ENCODE measurements around the gene TRIB2. TPM values are rescaled to one million over a fixed set of nuclear protein-coding genes. Genes with fewer than 3 reads are reported as not detected.

The TRIB2 gene
- total and polyA plus RNA-seq, 2 donors, result 39.4 to 69.8 TPM

DNA sequence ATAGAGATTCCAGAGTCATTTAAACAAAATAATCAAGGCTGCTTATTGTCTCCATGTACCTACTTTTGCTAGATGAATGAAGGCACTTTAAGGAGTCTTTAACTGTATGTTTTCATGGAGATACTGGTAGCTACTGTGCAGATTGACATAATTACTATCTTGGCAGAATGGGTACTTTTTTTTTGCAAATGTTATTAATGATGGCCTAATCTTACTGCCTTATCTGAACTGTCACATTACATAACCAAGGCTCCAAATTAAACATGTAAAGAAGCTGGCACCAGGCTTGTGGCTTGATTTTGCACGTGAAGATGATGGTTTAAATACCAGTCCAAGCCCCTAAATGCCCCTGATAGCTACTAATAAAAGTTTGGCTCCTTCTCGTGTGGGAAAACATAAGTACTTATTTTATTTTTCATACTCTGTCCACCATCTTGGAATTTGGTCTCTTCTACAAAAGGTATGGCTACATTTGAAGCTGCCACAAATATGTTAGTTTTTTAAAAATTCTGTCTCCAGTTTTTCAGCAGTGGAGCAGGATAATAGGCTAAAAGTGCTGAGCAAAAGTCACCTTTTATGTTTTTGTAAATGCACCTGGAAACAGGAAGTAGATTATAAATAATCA is 4.1 kb downstream of the TRIB2 start:
- WGBS, result 90% methylated on average over 2 of the region's 2 CpGs
- Histone ChIP-seq H3K4me1 (ENCODE audit: control insufficient read depth in 2 of 2, insufficient read depth in 2 of 2, low read length in 2 of 2) (peaks cover 16 to 40% of the 10 kb centered on the region in 2 donors), H3K36me3 (ENCODE audit: control insufficient read depth in 2 of 2, insufficient read depth in 2 of 2, low read length in 1 of 2) (peaks cover 24 to 36% of the 10 kb centered on the region in 2 donors), H3K9me3 (ENCODE audit: control insufficient read depth in 2 of 2, insufficient read depth in 1 of 2, low read length in 1 of 2) (no peaks in the 10 kb centered on the region), H3K27me3 (ENCODE audit: control insufficient read depth in 2 of 2, insufficient read depth in 1 of 2, low read length in 1 of 2) (peaks cover 0 to 2% of the 10 kb centered on the region in 2 donors), H3K27ac (ENCODE audit: low read depth in 1 of 2, low read length in 1 of 2) (no peak overlapping the region), H3K4me3 (ENCODE audit: low read length in 2 of 2) (peak overlapping the region in 1 of 2 donors; percentile 94)
- DNase-seq (ENCODE audit: low read depth in 6 of 9, low spot score in 9 of 9), result peak in 1 of 9 donors; percentile 22

DNA sequence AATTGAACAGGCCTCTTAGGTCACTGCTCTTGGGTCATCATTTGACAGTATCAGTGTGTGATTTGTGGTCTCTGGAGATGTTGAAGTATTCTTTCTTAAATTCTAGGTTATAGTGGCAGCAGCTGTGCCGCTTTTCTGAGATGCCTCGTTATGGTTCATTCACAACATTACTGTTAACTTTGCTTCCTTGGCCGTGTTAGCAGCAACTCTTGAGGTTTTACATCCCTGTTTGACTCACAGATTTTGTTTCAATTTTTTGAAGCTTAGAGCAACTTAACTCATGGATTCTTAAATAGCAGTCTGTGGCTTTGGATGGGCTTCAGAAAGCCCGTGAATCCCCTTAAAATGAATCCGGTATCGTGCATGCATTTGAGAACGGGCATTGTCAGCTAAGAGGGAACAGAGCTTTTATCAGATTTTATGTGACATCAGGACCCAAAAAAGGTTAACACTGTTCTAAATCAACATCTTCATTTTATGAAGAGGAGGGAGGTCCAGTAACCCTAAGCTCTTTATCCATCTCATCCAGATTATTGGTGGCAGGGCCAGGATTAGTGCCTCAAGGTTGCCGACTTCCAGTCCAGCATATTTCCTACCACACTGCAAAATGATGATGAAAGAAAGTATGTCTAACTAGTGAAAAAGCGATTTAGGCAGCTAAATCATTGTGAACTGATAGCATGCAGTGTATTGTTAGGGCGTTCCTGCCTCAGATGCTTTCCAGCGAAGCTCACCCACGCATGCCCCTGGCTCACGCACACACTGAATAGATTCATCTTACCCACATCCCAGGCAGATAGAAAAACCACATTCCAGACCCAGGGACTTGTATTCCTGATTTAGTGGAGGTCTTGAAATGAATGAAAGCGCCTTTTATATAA is 5.1 kb downstream of the TRIB2 start:
- 89% methylated on average over 14 of the region's 14 CpGs for WGBS
- peak overlapping the region in 1 of 2 donors; percentile 2 for H3K4me3 ChIP-seq (ENCODE audit: low read length in 2 of 2)
- no peak for DNase-seq (ENCODE audit: low read depth in 6 of 9, low spot score in 9 of 9)
- peaks cover 18 to 44% of the 10 kb centered on the region in 2 donors for H3K4me1 ChIP-seq (ENCODE audit: control insufficient read depth in 2 of 2, insufficient read depth in 2 of 2, low read length in 2 of 2)
- no peak overlapping the region for H3K27ac ChIP-seq (ENCODE audit: low read depth in 1 of 2, low read length in 1 of 2)
- peaks cover 0 to 2% of the 10 kb centered on the region in 2 donors for H3K27me3 ChIP-seq (ENCODE audit: control insufficient read depth in 2 of 2, insufficient read depth in 1 of 2, low read length in 1 of 2)
- no peaks in the 10 kb centered on the region for H3K9me3 ChIP-seq (ENCODE audit: control insufficient read depth in 2 of 2, insufficient read depth in 1 of 2, low read length in 1 of 2)
- H3K36me3 ChIP-seq (ENCODE audit: control insufficient read depth in 2 of 2, insufficient read depth in 2 of 2, low read length in 1 of 2), result peaks cover 29 to 43% of the 10 kb centered on the region in 2 donors

DNA sequence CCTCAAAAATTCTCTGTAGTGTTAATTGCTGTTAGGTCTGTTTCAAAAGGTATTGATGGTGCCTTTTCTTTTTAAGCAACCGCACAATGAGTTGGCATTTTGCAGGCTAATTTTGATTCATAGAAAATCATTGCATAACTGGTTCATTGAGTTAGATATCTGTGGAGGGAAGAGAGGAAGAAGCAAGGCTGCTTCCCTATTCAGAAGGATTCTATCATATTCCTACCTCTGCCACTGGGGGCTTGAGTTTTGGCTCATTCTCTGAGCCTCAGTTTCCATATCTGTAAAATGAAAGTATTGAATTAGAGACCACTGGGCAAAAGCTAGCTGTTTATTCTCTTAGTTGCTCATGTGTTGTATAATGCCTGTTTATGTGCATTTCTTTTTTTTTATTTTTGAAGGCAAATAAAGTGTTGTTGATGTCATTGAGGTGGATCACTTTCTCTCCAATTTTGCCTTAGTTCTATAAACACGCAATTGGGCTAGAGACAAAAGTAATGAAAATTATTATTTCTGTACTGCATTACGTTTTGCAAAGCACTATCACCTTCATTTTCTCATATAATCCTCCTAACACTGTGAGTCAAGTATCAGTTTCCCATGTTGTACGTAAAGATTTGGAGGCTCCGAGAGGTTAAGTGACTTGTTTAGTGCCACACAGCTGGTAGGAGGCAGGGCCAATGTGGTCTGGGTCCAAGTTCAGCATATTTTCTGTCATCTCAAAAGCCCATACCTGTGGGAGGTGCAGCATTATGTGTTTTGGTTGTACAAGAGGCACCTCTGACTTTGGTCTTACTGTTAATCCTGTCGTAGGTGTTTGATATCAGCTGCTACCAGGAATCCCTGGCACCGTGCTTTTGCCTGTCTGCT is 5.9 kb downstream of the TRIB2 start:
- H3K9me3 ChIP-seq (ENCODE audit: control insufficient read depth in 2 of 2, insufficient read depth in 1 of 2, low read length in 1 of 2), result no peaks in the 10 kb centered on the region
- peaks cover 0 to 2% of the 10 kb centered on the region in 2 donors for H3K27me3 ChIP-seq (ENCODE audit: control insufficient read depth in 2 of 2, insufficient read depth in 1 of 2, low read length in 1 of 2)
- H3K36me3 ChIP-seq (ENCODE audit: control insufficient read depth in 2 of 2, insufficient read depth in 2 of 2, low read length in 1 of 2), result peaks cover 30 to 46% of the 10 kb centered on the region in 2 donors
- H3K27ac ChIP-seq (ENCODE audit: low read depth in 1 of 2, low read length in 1 of 2), result no peak overlapping the region
- H3K4me1 ChIP-seq (ENCODE audit: control insufficient read depth in 2 of 2, insufficient read depth in 2 of 2, low read length in 2 of 2), result peaks cover 25 to 52% of the 10 kb centered on the region in 2 donors
- DNase-seq (ENCODE audit: low read depth in 6 of 9, low spot score in 9 of 9), result no peak
- H3K4me3 ChIP-seq (ENCODE audit: low read length in 2 of 2), result no peak overlapping the region
- 97% methylated on average over 7 of the region's 7 CpGs for WGBS

DNA sequence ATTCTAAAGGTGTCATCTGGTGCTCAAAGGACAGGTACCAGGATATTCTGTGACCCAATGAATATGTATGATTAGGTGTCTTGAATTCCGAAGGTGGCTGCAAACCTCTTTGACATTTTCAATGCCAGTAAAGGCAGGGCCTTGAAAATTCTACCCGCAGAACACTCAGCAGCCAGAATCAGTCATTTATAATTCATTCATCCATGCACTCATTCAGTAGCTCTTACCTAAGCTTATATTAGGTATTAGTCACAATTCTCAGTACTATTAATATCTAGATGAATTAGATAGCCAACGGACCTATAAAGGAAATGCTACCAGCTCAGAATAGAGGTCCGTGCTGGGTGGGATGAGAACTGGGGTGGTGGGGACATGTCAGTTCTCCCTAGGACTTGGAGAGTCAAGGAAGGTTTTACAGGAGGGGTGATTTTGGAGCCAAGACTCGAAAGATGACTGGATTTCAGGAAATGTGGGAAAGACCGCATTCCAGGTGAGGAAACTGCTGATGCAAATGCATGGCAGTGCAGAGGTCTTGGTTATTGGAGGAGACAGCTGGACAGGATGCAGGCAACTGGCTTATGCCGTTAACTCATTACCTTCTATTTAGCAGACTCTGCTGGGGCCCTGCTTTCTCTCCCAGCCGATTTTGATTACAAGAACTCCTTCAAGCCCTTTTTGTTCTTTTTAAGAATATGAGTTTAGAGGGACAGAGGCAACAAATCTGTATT is 7.2 kb downstream of the TRIB2 start:
- DNase-seq (ENCODE audit: low read depth in 6 of 9, low spot score in 9 of 9), result no peak
- Histone ChIP-seq H3K4me1 (ENCODE audit: control insufficient read depth in 2 of 2, insufficient read depth in 2 of 2, low read length in 2 of 2) (peaks cover 34 to 64% of the 10 kb centered on the region in 2 donors), H3K36me3 (ENCODE audit: control insufficient read depth in 2 of 2, insufficient read depth in 2 of 2, low read length in 1 of 2) (peaks cover 30 to 46% of the 10 kb centered on the region in 2 donors), H3K9me3 (ENCODE audit: control insufficient read depth in 2 of 2, insufficient read depth in 1 of 2, low read length in 1 of 2) (no peaks in the 10 kb centered on the region), H3K27ac (ENCODE audit: low read depth in 1 of 2, low read length in 1 of 2) (no peak overlapping the region), H3K27me3 (ENCODE audit: control insufficient read depth in 2 of 2, insufficient read depth in 1 of 2, low read length in 1 of 2) (no peaks in the 10 kb centered on the region), H3K4me3 (ENCODE audit: low read length in 2 of 2) (no peak overlapping the region)
- 97% methylated on average over 8 of the region's 8 CpGs for WGBS

DNA sequence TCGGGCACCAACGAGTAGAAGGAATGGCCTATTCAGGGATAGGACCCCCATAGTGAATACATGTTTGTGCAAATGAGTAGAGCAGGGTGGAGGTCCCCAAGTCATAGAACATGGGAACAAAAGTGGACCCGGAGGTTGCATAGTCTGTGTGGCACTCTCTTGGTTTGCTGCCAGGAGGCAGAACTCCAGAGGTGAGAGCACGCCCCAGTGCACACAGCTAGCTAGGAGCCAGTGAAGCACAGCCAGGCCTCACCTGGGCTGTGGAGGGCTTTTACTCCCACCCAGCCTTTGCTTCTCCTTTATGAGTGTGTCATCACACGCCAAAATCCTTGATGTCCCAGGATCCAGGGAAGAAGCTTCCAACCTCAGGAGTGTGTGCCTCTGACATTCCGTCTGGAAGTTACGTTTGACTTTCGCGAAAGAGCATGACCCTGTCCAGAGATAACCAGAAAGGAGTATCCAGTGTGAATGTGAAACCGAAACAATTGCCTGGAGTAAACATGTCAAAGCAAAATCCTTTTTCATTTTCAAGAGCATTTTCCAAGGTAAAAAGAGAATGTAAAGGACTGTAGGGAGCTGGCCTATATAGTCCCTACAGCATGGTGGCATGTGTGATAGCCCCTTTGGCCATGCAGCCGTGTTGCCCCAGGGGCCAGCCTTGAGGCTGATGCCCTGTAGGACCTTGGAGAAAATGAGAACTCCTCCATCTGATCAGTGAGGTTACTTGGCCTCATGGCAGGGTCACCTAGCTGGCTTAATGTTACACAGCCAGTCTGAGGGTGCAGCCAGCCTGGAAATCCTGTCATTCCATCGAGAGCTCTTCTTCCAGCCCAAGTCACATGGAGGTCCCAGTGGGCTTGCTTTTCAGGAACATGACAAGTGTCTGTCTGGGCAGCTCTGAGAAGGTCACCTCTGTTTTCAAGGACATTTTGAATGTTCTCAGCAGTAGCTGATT is 8.8 kb downstream of the TRIB2 start:
- H3K27me3 ChIP-seq (ENCODE audit: control insufficient read depth in 2 of 2, insufficient read depth in 1 of 2, low read length in 1 of 2), result no peaks in the 10 kb centered on the region
- no peaks in the 10 kb centered on the region for H3K9me3 ChIP-seq (ENCODE audit: control insufficient read depth in 2 of 2, insufficient read depth in 1 of 2, low read length in 1 of 2)
- DNase-seq (ENCODE audit: low read depth in 6 of 9, low spot score in 9 of 9), result no peak
- WGBS, result 94% methylated on average over 12 of the region's 12 CpGs
- H3K4me3 ChIP-seq (ENCODE audit: low read length in 2 of 2), result no peak overlapping the region
- no peak overlapping the region for H3K27ac ChIP-seq (ENCODE audit: low read depth in 1 of 2, low read length in 1 of 2)
- H3K36me3 ChIP-seq (ENCODE audit: control insufficient read depth in 2 of 2, insufficient read depth in 2 of 2, low read length in 1 of 2), result peaks cover 30 to 55% of the 10 kb centered on the region in 2 donors
- peaks cover 34 to 54% of the 10 kb centered on the region in 2 donors for H3K4me1 ChIP-seq (ENCODE audit: control insufficient read depth in 2 of 2, insufficient read depth in 2 of 2, low read length in 2 of 2)

DNA sequence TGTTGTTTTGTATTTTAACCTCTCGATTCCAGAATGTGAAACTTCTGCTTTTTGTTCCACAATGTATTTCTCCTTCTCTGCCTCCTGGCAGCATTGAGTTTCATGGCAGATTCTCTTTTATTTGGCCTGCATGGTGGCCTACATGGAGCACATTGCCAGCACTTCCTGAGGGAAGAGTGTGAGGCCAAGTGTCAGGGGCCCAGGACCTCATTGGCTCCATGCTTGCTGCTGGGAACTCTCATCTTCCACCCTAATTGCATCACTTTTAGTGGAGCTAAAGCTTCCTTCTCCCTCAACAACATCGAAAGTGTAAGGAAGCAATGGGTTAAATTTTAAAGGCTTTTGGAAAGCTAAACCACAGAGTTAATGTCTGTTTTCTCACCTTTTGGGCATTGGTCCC is 9.5 kb downstream of the TRIB2 start:
- no peak for DNase-seq (ENCODE audit: low read depth in 6 of 9, low spot score in 9 of 9)
- Histone ChIP-seq H3K9me3 (ENCODE audit: control insufficient read depth in 2 of 2, insufficient read depth in 1 of 2, low read length in 1 of 2) (no peaks in the 10 kb centered on the region), H3K36me3 (ENCODE audit: control insufficient read depth in 2 of 2, insufficient read depth in 2 of 2, low read length in 1 of 2) (peaks cover 36 to 55% of the 10 kb centered on the region in 2 donors), H3K27me3 (ENCODE audit: control insufficient read depth in 2 of 2, insufficient read depth in 1 of 2, low read length in 1 of 2) (no peaks in the 10 kb centered on the region), H3K27ac (ENCODE audit: low read depth in 1 of 2, low read length in 1 of 2) (no peak overlapping the region), H3K4me3 (ENCODE audit: low read length in 2 of 2) (no peak overlapping the region), H3K4me1 (ENCODE audit: control insufficient read depth in 2 of 2, insufficient read depth in 2 of 2, low read length in 2 of 2) (peaks cover 30 to 48% of the 10 kb centered on the region in 2 donors)
- WGBS, result 63% methylated on average over 2 of the region's 2 CpGs

DNA sequence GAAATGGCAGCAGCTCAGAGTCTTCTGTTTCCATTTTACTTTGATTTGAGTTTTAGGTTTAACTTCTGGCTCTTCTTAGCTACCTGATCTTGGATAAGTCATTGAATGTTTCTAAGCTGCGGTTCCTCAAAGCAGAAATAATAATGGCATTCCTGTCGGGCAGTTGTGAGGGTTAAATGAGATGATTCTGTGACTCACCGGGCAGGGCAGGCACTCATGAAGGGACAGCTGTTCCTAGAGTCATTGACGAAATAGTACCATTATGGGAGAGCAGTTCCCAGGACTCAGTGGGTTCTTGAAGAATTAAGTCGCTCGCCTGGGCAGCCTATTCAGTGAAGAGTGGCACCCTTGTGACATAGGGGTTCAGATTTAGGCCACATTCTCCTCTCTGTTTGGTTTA is 10.3 kb downstream of the TRIB2 start:
- Histone ChIP-seq H3K4me1 (ENCODE audit: control insufficient read depth in 2 of 2, insufficient read depth in 2 of 2, low read length in 2 of 2) (peaks cover 22 to 40% of the 10 kb centered on the region in 2 donors), H3K27me3 (ENCODE audit: control insufficient read depth in 2 of 2, insufficient read depth in 1 of 2, low read length in 1 of 2) (no peaks in the 10 kb centered on the region), H3K36me3 (ENCODE audit: control insufficient read depth in 2 of 2, insufficient read depth in 2 of 2, low read length in 1 of 2) (peaks cover 38 to 57% of the 10 kb centered on the region in 2 donors), H3K9me3 (ENCODE audit: control insufficient read depth in 2 of 2, insufficient read depth in 1 of 2, low read length in 1 of 2) (no peaks in the 10 kb centered on the region), H3K27ac (ENCODE audit: low read depth in 1 of 2, low read length in 1 of 2) (no peak overlapping the region), H3K4me3 (ENCODE audit: low read length in 2 of 2) (no peak overlapping the region)
- no peak for DNase-seq (ENCODE audit: low read depth in 6 of 9, low spot score in 9 of 9)
- 92% methylated on average over 6 of the region's 6 CpGs for WGBS

All from thymus (tissue), 11 donors.